H1 (cell line): ENCODE data around the gene SIGLEC12. TPM values are rescaled to one million over a fixed set of nuclear protein-coding genes. Genes with fewer than 3 reads are reported as not detected.

Experiments
- CTCF ChIA-PET: fragments of 300-600 bp; sonication (Branson Sonifier 250); formaldehyde crosslinking; loops from one replicate; lab custom pipeline; 2021; ENCODE audit not compliant: partially characterized antibody; lab: Charles Lee
- POLR2A ChIA-PET: fragments of 300-600 bp; sonication (Branson Sonifier 250); formaldehyde crosslinking; loops from one replicate; lab custom pipeline; 2021; ENCODE audit warnings: inconsistent platforms; ENCODE audit not compliant: partially characterized antibody; lab: Charles Lee
- DNase-seq, 2 experiments: peaks; one replicate each; pipeline versions ENCODE4 v3.0.0 to v3.0.0-alpha.2; 2010 to 2022; ENCODE audit warnings: low spot score in 2 of 2, low read depth in 1 of 2, mixed read lengths in 1 of 2
- FAIRE-seq: peaks from 2 replicates; lab custom pipeline; 2011; peaks lifted over from hg19 to GRCh38; lab: Jason Lieb, UNC
- H2AFZ ChIP-seq: 2 replicates; pipeline ENCODE4 v1.8.1; 2012; ENCODE audit warnings: low read length, inconsistent platforms
- H2AK5ac ChIP-seq: 2 replicates; pipeline ENCODE4 v1.6.1; 2013; ENCODE audit warnings: low read depth, low read length
- H2BK120ac ChIP-seq: replicated peaks from 2 replicates; pipeline ENCODE3; 2013; ENCODE audit warnings: low read depth, low read length, inconsistent platforms
- H2BK12ac ChIP-seq: 2 replicates; pipeline ENCODE4 v1.6.1; 2013; ENCODE audit warnings: low read depth, low read length
- H2BK15ac ChIP-seq: 2 replicates; pipeline ENCODE4 v1.6.1; 2013; ENCODE audit warnings: low read length
- H2BK20ac ChIP-seq: 2 replicates; pipeline ENCODE4 v1.6.1; 2013; ENCODE audit warnings: low read length
- H2BK5ac ChIP-seq: 2 replicates; pipeline ENCODE4 v1.6.1; 2013; ENCODE audit warnings: low read depth, low read length
- H3K14ac ChIP-seq: 2 replicates; pipeline ENCODE4 v1.6.1; 2013; ENCODE audit warnings: inconsistent platforms; ENCODE audit not compliant: insufficient read length
- H3K18ac ChIP-seq: 2 replicates; pipeline ENCODE4 v1.6.1; 2013; ENCODE audit warnings: low read length; ENCODE audit errors: extremely low read depth
- H3K23ac ChIP-seq: 2 replicates; pipeline ENCODE4 v1.6.1; 2013; ENCODE audit warnings: inconsistent platforms; ENCODE audit not compliant: insufficient read length
- H3K23me2 ChIP-seq: 2 replicates; pipeline ENCODE4 v1.6.1; 2013; ENCODE audit warnings: low read depth, low read length
- H3K27ac ChIP-seq: 2 replicates; pipeline ENCODE4 v1.6.1; 2011; ENCODE audit warnings: low read depth, low read length, inconsistent platforms
- H3K27me3 ChIP-seq, 4 experiments: replicated peaks in 1 of 4; 1 replicate in 1 of 4; 2 replicates in 3 of 4; pipeline versions ENCODE4 v1.6.1 to v1.8.1; 2011 to 2013; ENCODE audit warnings: low read length in 3 of 4, mild to moderate bottlenecking in 3 of 4, inconsistent platforms in 2 of 4, mixed read lengths in 2 of 4, moderate library complexity in 1 of 4; ENCODE audit not compliant: control insufficient read depth in 3 of 4, insufficient read depth in 3 of 4; ENCODE audit errors: extremely low read depth in 1 of 4
- H3K36me3 ChIP-seq, 4 experiments: 2 replicates each; pipeline versions ENCODE4 v1.6.1 to v1.8.1; 2011 to 2013; ENCODE audit warnings: mild to moderate bottlenecking in 4 of 4, low read length in 3 of 4, moderate library complexity in 2 of 4, control low read depth in 1 of 4, inconsistent platforms in 1 of 4; ENCODE audit not compliant: insufficient read depth in 4 of 4, control insufficient read depth in 2 of 4
- H3K4ac ChIP-seq: replicated peaks from 2 replicates; pipeline ENCODE3; 2013; ENCODE audit warnings: low read length, low read depth, mixed read lengths, inconsistent platforms; ENCODE audit not compliant: insufficient read length
- H3K4me1 ChIP-seq, 4 experiments: replicated peaks in 1 of 4; 1 replicate in 1 of 4; 2 replicates in 3 of 4; pipeline versions ENCODE4 v1.6.1 to v1.8.1; 2011 to 2013; ENCODE audit warnings: low read length in 3 of 4, inconsistent platforms in 2 of 4, mixed read lengths in 1 of 4; ENCODE audit not compliant: insufficient read depth in 4 of 4, control insufficient read depth in 3 of 4
- H3K4me2 ChIP-seq, 2 experiments: 2 replicates each; pipeline versions ENCODE4 v1.6.1 to v1.8.1; 2011 to 2013; ENCODE audit warnings: low read depth in 2 of 2, low read length in 2 of 2, control low read depth in 1 of 2, inconsistent platforms in 1 of 2, mild to moderate bottlenecking in 1 of 2; ENCODE audit not compliant: insufficient read depth in 1 of 2
- H3K4me3 ChIP-seq, 4 experiments: fragments of 200-600, 300-600 bp in 1 of 4; sonication (generic), shearing (Covaris generic), sonication (Bioruptor Twin) in 1 of 4; 2 replicates each; pipeline versions ENCODE4 v1.5.1 to v1.8.1; 2011 to 2016; ENCODE audit warnings: low read length in 4 of 4, low read depth in 3 of 4, control low read depth in 2 of 4, inconsistent platforms in 2 of 4, mild to moderate bottlenecking in 2 of 4, mixed read lengths in 1 of 4, moderate library complexity in 1 of 4; ENCODE audit not compliant: insufficient read depth in 2 of 4; ENCODE audit errors: extremely low read depth in 1 of 4
- H3K56ac ChIP-seq: replicated peaks from 2 replicates; pipeline ENCODE3; 2013; ENCODE audit warnings: low read depth, mild to moderate bottlenecking, mixed read lengths, low read length, inconsistent platforms; ENCODE audit not compliant: insufficient read length
- H3K79me1 ChIP-seq: 2 replicates; pipeline ENCODE4 v1.6.1; 2013; ENCODE audit warnings: low read depth, low read length, control low read depth
- H3K79me2 ChIP-seq, 2 experiments: 2 replicates each; pipeline versions ENCODE4 v1.6.1 to v1.8.1; 2012 to 2013; ENCODE audit warnings: low read length in 2 of 2, mild to moderate bottlenecking in 2 of 2, inconsistent platforms in 1 of 2; ENCODE audit not compliant: insufficient read depth in 2 of 2, control insufficient read depth in 1 of 2
- H3K9ac ChIP-seq, 4 experiments: replicated peaks in 1 of 4; 1 replicate in 1 of 4; 2 replicates in 3 of 4; pipeline versions ENCODE4 v1.6.1 to v1.8.1; 2011 to 2013; ENCODE audit warnings: low read depth in 3 of 4, low read length in 3 of 4, control low read depth in 2 of 4, mild to moderate bottlenecking in 2 of 4, moderate library complexity in 2 of 4, inconsistent platforms in 1 of 4; ENCODE audit errors: extremely low read depth in 1 of 4
- H3K9me3 ChIP-seq, 2 experiments: 2 replicates each; pipeline versions ENCODE4 v1.6.1 to v1.8.1; 2012 to 2013; ENCODE audit warnings: mild to moderate bottlenecking in 2 of 2, moderate library complexity in 2 of 2, control low read depth in 1 of 2, inconsistent platforms in 1 of 2, low read depth in 1 of 2, low read length in 1 of 2, mixed read lengths in 1 of 2; ENCODE audit not compliant: insufficient read depth in 2 of 2
- H4K20me1 ChIP-seq, 2 experiments: replicated peaks in 1 of 2; 2 replicates each; pipeline versions ENCODE3 to v1.8.1; 2011 to 2013; ENCODE audit warnings: inconsistent platforms in 2 of 2, low read length in 2 of 2, mild to moderate bottlenecking in 1 of 2; ENCODE audit not compliant: insufficient read depth in 2 of 2, control insufficient read depth in 1 of 2
- H4K5ac ChIP-seq: 2 replicates; pipeline ENCODE4 v1.6.1; 2013; ENCODE audit warnings: low read length, low read depth, mixed read lengths, inconsistent platforms; ENCODE audit not compliant: insufficient read length
- H4K8ac ChIP-seq: 2 replicates; pipeline ENCODE4 v1.8.0; 2013; ENCODE audit warnings: mild to moderate bottlenecking, moderate library complexity, low read length, inconsistent platforms; ENCODE audit not compliant: insufficient read depth; ENCODE audit errors: extremely low read depth
- H4K91ac ChIP-seq: replicated peaks from 2 replicates; pipeline ENCODE3; 2013; ENCODE audit warnings: low read length, mixed read lengths, inconsistent platforms; ENCODE audit not compliant: insufficient read length
- NANOG ChIP-seq: IDR thresholded peaks from 2 replicates; pipeline ENCODE4 v1.6.1; 2011; ENCODE audit warnings: low read length, low read depth, mild to moderate bottlenecking, inconsistent platforms; ENCODE audit not compliant: insufficient read depth, poor library complexity, severe bottlenecking
- USF2 ChIP-seq: IDR thresholded peaks from 2 replicates; pipeline ENCODE4 v1.6.1; 2011; ENCODE audit warnings: low read length, improper control_type of control experiment
- WGBS, 2 experiments: shearing (Covaris generic) in 1 of 2; methylation state at CpG; one replicate each; pipeline versions ENCODE4 v1.1.6 to v1.1.7; 2013 to 2015; ENCODE audit warnings: low lambda C conversion rate in 2 of 2, mixed read lengths in 2 of 2, inconsistent platforms in 1 of 2, low coverage in 1 of 2, missing lambda C conversion rate in 1 of 2; ENCODE audit not compliant: insufficient replicate concordance in 2 of 2, insufficient coverage in 1 of 2, insufficient read length in 1 of 2; ENCODE audit errors: extremely low coverage in 1 of 2, missing lambda C conversion rate in 1 of 2; 5-methylcytosine and 5-hydroxymethylcytosine counted together
- polyA plus RNA-seq, 7 experiments: library from polyadenylated mRNA; depleted of rRNA in 3 of 7; stranded (reverse) in 5 of 7; unstranded in 2 of 7; fragments of >200 nt in 5 of 7; fragments of 200-250 nt in 2 of 7; gene quantifications; 1 replicate in 5 of 7; 2 replicates in 1 of 7; 4 replicates in 1 of 7; pipeline versions ENCODE4 v1.2.1 to v1.2.3, GENCODE V29; 2011 to 2013; ENCODE audit warnings: missing spikeins in 2 of 7, mixed read lengths in 2 of 7
- total RNA-seq: library from RNA; stranded (reverse); fragmentation: NEBNext Ultra II Directional; extraction: Animal tissue kit (Norgen Biotek cat#: 25700); gene quantifications from 2 replicates; pipeline ENCODE4 v1.2.1, GENCODE V29; 2021

Gene SIGLEC12
- total and polyA plus RNA-seq, 2 of the 8 experiments (the other 6 are each of a cell fraction or from before 2014, with no cell fraction given) = not detected

GRCh38 chr19:51479531-51480331 is 21.9 kb downstream of the SIGLEC12 start:
- Histone ChIP-seq H3K14ac (no peak overlapping the region), H3K4ac (no peak overlapping the region), H3K4me3 (no peak overlapping the region), H3K23ac (no peak overlapping the region), H3K27me3 (no peaks in the 10 kb centered on the region), H3K4me2 (no peak overlapping the region), H2BK12ac (no peak overlapping the region), H2AK5ac (no peak overlapping the region), H2BK15ac (no peak overlapping the region), H3K4me1 (no peaks in the 10 kb centered on the region), H3K27ac (no peak overlapping the region), H3K79me2 (no peaks in the 10 kb centered on the region), H3K79me1 (no peaks in the 10 kb centered on the region), H4K8ac (no peak overlapping the region), H2AFZ (no peak overlapping the region), H3K9ac (no peak overlapping the region), H2BK120ac (no peak overlapping the region), H4K20me1 (no peaks in the 10 kb centered on the region), H3K56ac (no peak overlapping the region), H3K9me3 (peaks cover 53 to 80% of the 10 kb centered on the region in 2 experiments), H2BK20ac (no peak overlapping the region), H3K36me3 (no peaks in the 10 kb centered on the region), H3K23me2 (no peaks in the 10 kb centered on the region), H4K5ac (no peak overlapping the region), H3K18ac (no peak overlapping the region), H2BK5ac (no peak overlapping the region), H4K91ac (no peak overlapping the region)
- no peak for TF ChIP-seq NANOG
- no peak for TF ChIP-seq USF2
- 79% methylated on average over 11 of the region's 12 CpGs; no CpG with 5 or more reads in 1 of the 2 experiments for WGBS, 2 experiments
- no peak for FAIRE-seq
- CTCF ChIA-PET = interaction anchor here (1.3 to 1.4 kb wide), 2 partner anchors 13 to 129 kb away, joined by 3 to 4 read pairs; no protein-coding TSS in a partner anchor
- DNase-seq = no peak
- POLR2A ChIA-PET = no interaction called here
